GM18502 (cell line): ENCODE results near the gene PITPNC1.
A peak's percentile ranks its signal among the peaks of the same experiment; 100 is the strongest.
"Not testable (repeated sequence)": the region's sequence is repeated elsewhere in the genome, so short reads cannot be mapped to it uniquely, and the experiment has no call there.

Experiments used
- ATAC-seq: cut with Tn5 transposase; IDR thresholded peaks from one replicate; pipeline ENCODE4 v1.9.1; 2021; ENCODE audit warnings: mild to moderate bottlenecking; ENCODE audit not compliant: unreplicated experiment, poor library complexity

Gene PITPNC1

DNA sequence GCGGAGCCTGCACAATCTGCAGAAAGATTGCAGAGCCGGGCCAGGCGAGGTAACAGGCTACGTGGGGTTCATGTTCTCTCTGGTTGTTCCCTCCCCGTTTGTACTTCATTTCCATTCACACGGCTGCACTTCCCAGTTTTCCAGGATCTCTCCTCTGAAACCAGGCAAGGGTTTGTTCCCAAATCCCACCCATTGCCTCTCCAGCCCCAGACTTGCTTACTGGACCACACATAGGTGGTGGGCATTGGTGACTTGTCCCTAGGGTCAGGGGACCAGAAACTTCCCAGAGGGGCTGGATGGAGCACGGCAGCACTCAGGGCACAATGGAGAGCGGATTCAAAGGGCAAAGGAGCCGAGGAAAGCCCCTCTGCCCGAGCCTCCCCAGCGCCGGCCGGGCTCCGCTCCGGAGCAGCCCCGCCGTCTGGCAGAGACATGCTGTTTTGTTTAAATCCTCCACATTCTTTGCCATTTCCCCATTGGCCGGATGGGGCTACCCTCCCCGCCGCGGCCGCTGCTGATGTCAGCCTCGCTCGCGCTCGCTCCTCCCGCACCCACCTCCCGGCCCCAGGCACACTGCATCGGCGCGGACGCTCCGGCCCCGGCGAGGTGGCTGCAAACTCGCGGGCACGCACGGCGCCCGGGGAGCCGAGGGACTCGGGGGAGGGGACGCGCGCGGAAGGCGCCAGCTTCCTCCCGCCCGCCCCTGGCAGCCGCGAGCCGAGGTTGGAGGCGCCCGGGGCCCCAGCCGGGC lies at the start of gene PITPNC1:
Gene PITPNC1, plus strand, starts transcription at position 545 of the 751 bp plus-strand sequence.
- peak; percentile 82 for ATAC-seq

DNA sequence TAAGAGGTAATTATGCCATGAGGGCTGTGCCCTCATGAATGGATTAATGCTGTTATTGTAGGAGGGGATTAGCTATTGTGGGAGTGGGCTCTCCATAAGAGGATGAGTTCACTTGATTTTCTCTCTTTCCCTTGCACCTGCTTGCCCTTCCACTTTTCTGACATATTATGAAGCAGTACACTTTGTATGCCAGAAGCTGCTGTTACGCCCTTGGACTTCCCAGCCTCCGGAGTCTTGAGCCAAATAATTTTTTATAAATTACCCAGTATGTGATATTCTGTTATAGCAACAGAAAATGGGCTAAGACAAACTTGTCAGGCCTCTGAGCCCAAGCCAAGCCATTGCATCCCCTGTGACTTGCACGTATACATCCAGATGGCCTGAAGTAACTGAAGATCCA lies 49.1 kb upstream of the PITPNC1 start:
- ATAC-seq, result no peak

DNA sequence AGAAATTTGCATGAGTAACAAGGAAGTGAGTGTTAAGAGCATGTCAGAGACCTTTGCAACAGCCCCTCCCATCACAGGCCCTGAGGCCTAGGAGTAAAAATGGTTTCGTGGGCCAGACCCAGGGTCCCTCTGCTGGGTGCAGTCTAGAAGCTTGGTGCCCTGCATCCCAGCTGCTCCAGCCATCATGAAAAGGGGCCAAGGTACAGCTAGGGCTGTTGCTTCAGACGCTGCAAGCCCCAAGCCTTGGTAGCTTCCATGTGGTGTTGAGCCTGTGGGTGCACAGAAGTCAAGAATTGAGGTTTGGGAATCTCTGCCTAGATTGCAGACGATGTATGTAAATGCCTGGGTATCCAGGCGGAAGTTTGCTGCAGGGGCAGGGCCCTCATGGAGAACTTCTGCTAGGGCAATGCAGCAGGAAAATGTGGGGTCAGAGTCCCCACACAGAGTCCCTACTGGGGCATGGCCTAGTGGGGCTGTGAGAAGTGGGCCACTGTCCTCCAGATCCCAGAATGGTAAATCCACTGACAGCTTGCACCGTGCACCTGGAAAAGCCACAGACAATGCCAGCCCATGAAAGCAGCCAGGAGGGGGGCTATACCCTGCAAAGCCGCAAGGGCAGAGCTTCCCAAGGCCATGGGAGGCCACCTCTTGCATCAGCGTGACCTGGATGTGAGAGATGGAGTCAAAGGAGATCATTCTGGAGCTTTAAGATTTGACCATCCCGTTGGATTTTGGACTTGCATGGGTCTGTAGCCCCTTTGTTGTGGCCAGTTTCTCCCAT lies 45.5 kb upstream of the PITPNC1 start:
- ATAC-seq, result not testable (repeated sequence)

DNA sequence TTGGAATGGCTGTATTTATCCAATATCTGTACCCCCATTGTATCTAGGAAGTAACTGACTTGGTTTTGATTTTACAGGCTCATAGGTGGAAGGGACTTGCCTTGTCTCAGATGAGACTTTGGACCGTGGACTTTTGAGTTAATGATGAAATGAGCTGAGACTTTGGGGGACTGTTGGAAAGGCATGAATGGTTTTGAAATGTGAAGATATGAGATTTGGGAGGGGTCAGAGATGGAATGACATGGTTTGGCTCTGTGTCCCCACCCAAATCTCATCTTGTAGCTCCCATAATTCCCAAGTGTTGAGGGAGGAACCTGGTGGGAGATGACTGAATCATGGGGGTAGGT lies 44.9 kb upstream of the PITPNC1 start:
- not testable (repeated sequence) for ATAC-seq

DNA sequence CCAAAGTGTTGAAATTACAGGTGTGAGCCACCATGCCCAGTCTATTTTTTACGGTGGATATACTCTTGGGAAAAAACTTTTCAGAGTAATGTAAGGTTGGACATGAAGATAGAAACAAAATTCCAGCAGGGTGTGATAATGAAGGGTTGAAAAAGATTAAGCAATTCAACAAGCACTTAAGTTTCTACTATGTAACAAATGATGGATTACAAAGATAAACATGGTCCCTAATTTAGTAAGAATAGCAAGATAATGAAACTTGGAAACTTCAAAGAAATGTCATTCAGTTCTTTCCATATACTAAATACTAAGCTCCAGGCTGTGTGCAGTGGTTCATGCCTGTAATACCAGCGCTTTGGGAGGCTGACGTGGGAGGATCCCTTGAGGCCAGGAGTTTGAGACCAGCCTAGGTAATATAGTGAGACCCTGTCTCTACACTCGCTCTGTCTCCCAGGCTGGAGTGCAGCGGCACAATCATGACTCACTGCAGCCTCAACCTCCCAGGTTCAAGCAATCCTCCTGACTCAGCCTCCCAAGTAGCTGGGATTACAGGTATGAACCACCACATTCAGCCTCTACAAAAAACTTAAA lies 41.7 kb upstream of the PITPNC1 start:
- ATAC-seq, result no peak

DNA sequence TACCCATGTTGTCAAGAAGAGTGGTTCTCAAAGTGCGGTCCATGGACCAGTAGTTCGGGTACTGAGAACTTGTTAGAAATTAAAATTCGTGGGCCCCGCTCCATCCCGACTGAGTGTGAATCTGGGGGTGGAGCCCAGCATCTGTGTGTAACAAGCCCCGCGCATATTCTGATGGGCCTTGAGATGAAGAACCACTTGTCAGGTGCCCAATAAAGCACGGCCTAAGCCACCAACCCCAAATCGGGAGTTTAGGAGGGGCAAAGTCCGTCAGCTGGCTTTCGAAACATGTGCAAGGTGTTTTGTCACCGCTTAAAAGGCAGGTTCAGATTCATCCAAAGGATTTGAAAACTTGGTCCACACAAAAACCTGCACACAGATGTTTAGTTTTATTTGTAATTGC lies 40.2 kb upstream of the PITPNC1 start:
- ATAC-seq, result no peak

DNA sequence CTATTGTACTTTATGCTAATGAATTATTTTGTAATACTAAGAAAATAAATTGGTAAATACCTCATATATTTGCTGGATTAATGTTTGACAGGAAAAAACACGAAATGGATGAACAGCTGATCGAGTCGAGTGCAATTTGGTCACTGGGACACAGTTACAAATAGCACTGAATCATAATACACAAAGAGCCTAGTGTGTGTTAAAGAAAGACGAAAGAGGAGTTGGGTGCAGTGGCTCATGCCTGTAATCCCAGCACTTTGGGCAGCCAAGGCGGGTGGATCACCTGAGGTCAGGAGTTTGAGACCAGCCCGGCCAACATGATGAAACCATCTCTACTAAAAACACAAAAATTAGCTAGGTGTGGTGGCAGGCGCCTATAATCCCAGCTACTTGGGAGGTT lies 38.7 kb upstream of the PITPNC1 start:
- ATAC-seq, result not testable (repeated sequence)

DNA sequence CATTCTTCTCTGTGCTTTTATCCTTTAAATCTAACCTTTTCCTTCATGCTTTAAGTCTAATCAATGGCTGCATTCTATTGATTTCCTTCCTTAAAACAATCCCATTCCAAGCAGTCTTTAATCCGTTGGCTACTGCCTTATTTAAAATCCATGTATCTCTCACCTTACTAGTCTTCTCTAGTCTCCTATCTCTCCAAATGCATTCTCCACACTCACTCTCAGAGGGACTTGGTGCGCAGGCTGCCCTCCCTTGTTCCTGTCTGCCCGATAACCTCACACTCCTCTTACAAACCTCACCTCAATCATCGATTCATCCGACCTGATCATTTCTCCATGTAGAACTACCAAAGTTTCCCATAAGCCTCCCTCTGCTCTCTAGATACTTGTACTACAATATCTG lies 33.8 kb upstream of the PITPNC1 start:
- no peak for ATAC-seq

DNA sequence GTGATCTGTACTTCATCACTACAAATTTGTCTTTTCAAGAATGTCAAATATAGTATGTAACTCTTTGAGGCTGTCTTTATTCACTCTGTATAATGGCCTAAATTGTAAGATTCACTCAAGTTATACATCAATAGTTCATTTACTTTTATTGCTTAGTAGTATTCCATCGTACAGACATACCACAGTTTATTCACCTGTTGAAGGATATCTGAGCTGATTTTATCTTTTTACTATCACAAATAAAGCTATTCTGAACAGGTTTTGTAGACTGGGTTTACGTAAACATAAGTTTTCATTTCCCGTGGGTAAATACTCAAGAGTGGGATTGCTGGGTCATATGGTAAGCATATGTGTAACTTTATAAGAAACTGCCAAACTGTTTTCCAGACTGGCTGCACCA lies 29.3 kb upstream of the PITPNC1 start:
- ATAC-seq, result no peak

DNA sequence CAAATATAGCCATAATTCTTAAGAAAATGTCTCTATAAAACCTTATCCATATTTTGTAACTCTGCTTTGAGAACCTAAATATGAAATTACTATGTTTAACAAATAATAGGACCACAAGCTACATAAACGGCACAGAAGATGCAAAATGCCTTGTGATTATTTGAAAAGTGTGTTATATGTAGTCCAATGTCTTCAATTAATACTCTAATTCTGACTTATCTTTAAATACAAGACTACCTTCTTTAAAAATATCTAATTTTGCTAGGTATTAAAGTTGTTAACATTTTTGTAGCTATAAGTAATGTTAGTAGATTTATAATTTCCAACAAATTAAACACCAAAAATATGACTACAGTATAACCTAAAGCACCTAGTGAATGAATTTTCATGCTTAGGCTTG lies 27.7 kb upstream of the PITPNC1 start:
- ATAC-seq, result no peak

DNA sequence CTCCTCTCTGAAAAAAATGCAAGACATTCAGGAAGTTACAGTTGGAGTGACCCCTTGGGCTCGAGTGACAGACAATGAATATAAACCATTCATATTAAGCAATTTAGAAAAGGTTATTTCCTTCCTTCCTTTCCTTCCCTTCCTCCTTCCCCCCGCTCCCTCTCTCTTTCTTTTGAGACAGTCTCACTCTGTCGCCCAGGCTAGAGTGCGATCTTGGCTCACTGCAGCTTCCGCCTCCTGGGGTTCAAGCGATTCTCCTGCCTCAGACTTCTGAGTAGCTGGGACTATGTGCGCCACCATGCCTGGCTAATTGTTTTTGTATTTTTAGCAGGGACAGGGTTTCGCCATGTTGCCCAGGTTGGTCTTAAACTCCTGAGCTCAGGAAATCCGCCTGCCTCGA lies 23.9 kb upstream of the PITPNC1 start:
- ATAC-seq, result no peak

DNA sequence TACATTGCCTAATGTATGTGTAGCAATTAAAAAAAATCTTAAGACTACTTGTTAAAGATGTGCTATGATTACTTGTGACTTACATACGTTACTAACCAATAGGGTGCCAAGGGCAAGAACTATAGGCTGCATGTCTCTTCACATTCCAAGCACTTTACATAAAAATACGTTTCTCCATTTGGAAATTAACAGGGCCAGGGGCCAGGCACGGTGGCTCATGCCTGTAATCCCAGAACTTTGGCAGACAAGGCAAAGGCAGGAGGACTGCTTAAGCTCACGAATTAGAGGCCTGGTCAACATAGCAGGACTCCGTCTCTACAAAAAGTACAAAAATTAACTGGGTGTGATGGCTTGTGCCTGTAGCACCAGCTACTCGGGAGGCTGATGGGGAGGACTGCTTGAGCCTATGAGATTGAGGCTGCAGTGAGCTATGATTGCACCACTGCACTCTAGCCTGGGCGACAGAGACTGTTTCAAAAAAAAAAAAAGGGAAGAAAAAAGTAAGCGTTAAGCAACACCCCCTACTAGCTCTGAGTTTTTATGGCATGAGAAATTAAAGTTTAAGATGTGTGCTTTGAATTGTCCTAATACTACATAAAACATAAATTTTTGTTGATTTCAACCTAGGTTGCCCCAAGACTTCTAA lies 23.0 kb upstream of the PITPNC1 start:
- ATAC-seq, result no peak

DNA sequence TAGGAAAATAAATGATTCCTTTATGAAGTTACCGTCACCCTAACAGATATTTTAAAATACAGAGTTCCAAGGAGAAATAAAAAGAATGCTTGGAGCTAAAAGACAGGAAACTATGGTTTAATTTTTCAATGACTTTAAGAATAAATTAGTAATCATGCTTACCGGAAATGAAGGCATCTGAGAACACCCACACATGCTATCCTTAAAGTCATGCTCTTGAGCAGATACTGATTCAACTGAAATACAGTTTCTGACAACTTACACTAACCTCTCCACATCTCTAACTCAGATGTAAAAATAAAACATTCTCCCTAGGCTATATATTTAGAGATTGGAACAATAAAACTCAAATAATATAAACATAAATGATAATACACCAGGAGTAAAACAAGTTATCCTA lies 18.5 kb upstream of the PITPNC1 start:
- no peak for ATAC-seq

DNA sequence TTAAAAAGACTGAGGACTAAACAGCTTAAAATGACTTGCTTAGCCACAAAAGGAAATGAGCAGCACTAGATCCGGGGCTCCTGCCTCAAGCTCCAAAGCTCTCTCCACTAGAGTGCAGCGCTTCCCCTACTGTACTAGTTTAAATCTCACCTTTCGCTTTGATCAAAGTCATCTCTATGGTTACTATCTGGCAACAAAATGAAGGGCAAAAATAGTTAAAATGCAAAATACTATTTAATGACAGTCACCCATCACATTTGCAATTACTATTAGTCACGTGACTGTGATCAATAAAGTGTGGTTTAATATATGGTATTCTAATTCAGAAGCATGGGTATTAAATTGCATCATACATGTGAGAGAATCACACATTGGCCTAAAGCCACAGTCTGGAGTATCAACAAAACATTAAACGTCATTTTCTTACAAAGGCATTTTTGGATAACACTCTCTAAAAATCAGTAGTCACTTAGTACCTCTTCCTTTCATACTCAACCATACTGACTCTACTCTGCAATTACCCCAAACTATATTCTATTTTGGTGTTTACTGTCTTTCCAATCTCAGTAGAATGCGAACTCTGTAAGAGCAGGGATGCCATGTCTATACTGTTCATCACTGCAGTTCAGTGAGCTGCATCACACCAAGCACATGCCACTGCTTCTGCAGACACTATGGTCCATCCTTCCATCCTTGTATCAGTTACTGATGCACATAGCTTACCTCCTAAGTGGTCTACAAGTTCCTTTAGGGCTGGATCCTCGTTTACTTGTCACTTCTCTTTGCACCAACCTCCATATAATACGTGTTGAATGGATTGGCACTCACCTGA lies 16.9 kb upstream of the PITPNC1 start:
- no peak for ATAC-seq

DNA sequence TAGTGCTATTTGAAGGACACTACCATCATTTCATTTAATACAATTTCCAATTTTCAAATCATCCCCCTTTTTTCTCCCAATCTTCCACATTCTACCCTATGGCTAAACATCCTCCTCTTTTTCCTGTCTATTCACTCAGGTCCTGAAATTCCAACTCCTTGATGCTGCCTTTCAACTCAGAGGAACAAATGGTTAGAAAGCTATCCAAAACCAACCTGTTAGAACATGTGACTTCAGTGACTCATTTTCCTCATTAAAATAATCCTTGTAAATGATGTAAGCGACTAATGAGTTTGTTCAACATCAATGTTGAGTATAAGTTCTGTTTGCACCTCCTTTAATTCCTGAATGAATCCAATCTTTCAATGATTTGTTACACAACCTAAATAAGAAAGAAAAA lies 16.2 kb upstream of the PITPNC1 start:
- no peak for ATAC-seq

DNA sequence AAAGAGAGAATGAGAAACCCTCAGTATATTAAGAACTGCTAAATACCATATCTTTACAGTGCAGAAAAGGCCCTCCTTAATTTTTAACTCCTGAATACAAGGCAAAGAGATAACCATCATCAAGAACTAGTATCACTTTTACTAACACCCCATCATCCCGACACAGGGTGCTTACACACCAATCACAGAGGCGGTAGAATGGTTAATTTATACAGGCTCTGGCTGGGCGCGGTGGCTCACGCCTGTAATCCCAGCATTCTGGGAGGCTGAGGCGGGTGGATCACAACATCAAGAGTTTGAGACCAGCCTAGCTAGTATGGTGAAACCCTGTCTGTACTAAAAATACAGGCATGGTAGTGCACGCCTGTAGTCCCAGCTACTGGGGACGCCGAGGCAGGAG lies 14.9 kb upstream of the PITPNC1 start:
- ATAC-seq, result no peak

DNA sequence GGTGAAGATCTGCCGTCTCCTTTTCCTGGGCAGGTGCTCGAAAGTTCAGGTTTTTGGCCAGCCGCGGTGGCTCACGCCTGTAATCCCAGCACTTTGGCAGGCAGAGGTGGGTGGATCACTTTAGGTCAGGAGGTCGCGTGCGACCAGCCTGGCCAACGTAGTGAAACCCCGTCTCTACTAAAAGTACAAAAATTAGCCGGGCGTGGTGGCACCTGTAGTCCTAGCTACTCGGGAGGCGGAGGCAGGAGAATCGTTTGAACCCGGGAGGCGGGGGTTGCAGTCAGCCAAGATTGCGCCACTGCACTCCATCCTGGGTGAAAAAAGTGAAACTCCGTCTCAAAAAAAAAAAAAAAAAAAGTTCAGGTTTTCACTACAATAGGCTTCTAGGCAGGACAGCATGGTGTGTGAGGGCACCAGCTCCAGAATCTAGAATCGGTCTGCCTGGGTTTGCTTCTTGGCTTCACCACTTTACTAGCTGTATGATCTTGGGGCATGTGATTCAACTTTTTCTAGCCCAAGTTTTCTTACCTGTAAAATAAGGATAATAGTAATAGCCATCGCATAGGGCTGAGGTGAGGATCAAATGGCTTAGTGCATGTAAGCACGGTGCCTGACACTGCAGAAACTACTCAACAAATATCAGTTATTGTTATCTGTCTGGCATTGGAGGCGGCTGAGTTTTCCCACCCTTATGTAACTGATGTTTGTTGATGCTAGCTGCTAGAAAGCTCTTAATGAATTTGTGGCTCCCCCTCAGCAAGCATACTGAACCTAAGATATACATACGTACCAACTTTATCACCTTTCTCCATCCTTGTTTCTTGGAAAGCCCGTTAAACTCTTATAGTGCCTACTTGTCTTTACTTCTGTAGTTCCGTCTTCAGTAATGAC lies 12.0 kb upstream of the PITPNC1 start:
- no peak for ATAC-seq

DNA sequence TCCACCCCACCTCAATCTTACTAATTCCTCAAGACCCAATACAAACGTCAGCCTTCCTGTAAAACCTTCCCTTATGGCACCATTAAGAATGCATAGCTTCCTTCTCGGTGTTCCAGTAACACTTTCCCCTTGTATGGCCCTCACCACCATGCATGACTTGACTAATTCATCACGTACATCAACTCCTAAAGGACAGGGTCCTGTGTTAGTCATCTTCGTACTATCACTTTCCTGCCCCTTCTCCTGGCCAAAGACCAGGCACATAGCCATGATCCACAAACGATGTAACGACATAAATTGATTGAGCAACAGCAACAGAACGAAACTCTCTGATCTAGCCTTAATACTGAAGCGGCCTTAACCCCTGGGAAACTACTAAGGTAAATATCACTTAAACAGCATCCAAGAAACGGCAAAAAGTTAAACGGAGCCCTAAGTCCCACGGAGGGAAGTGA lies 11.3 kb upstream of the PITPNC1 start:
- peak; percentile 22 for ATAC-seq
